Stimulated activated naive CD8-positive, alpha-beta T cell treated with anti-CD3 and anti-CD28 coated beads, Interleukin-15, Interleukin-2, amounts not matched to agents 100 ng/mL and 50 ng/mL, for 24 hours (primary cell): ENCODE measurements around the gene MOB2.
"Not testable (repeated sequence)": the region's sequence is repeated elsewhere in the genome, so short reads cannot be mapped to it uniquely, and the experiment has no call there.

ENCODE experiments used
- H3K27ac Mint-ChIP-seq: one replicate; pipeline ENCODE4 v1.8.0; 2021; ENCODE audit warnings: mild to moderate bottlenecking, mixed read lengths
- H3K27me3 Mint-ChIP-seq: one replicate; pipeline ENCODE4 v1.8.0; 2021; ENCODE audit warnings: mixed read lengths
- H3K36me3 Mint-ChIP-seq: one replicate; pipeline ENCODE4 v1.8.0; 2021; ENCODE audit warnings: low read depth, mixed read lengths
- H3K4me1 Mint-ChIP-seq: one replicate; pipeline ENCODE4 v1.8.0; 2021; ENCODE audit warnings: low read depth, mixed read lengths
- H3K4me3 Mint-ChIP-seq: one replicate; pipeline ENCODE4 v1.8.0; 2021; ENCODE audit warnings: mild to moderate bottlenecking, mixed read lengths
- H3K9me3 Mint-ChIP-seq: one replicate; pipeline ENCODE4 v1.8.0; 2021; ENCODE audit warnings: mixed read lengths

The MOB2 gene

DNA sequence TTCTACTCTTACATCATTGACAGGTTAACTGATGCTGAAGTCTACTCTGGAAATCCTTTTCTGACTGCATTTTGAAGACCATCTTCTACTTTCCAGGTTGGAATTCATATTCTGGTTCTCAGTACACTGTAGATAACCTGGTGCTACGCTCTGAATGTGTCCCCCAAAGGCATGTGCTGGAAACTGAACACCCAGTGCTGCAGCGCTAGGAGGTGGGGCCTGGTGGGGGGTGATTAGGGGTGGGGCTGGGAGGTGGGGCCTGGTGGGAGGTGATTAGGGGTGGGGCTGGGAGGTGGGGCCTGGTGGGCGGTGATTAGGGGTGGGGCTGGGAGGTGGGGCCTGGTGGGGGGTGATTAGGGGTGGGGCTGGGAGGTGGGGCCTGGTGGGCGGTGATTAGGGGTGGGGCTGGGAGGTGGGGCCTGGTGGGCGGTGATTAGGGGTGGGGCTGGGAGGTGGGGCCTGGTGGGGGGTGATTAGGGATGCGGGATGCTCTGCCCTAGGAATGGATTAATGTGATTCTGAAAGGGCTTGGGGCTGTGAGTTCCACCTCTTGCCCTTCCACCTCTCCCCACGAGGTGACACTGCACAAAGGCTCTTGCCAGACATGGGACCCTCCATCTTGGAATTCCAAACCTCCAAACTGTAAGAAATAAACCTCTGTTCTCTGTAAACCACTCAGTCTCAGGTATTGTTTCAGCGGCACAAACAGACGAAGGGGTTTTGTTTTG is 26.1 kb upstream of the MOB2 start:
- H3K36me3 Mint-ChIP-seq, H3K27me3 Mint-ChIP-seq, H3K9me3 Mint-ChIP-seq, H3K4me3 Mint-ChIP-seq, H3K27ac Mint-ChIP-seq: not testable (repeated sequence)
- H3K4me1 Mint-ChIP-seq, result peaks cover 52% of the 10 kb centered on the region

GRCh38 chr11:1511937-1512496 is 25.4 kb upstream of the MOB2 start:
- H3K4me1 Mint-ChIP-seq, result peaks cover 46% of the 10 kb centered on the region

DNA sequence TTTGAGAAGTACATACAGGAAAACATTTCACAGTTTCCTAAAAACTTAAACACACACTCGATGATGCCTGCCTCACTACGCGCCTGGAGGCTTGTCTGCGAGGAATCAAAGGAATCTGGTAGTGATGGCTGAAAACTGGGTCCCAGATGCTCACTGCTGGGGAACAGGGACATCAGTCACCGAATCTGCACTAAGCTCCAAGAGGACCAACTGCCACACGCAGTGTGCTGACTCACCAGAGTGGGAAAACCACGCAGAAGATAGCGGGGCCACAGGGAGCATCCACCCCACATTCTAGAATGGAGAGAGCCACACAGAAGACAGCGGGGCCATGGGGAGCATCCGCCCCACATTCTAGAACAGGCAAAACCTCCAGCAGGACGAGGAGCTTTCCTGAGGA is 24.3 kb upstream of the MOB2 start:
- Mint-ChIP-seq H3K27ac (no peak overlapping the region), H3K36me3 (peaks cover 4% of the 10 kb centered on the region), H3K4me3 (no peak overlapping the region), H3K9me3 (no peaks in the 10 kb centered on the region), H3K4me1 (peaks cover 37% of the 10 kb centered on the region), H3K27me3 (no peaks in the 10 kb centered on the region)

More at GRCh38 chr11:1511937-1512496, 25.4 kb upstream of the MOB2 start:
- no peak overlapping the region for H3K27ac Mint-ChIP-seq
- no peaks in the 10 kb centered on the region for H3K27me3 Mint-ChIP-seq
- no peak overlapping the region for H3K4me3 Mint-ChIP-seq
- H3K9me3 Mint-ChIP-seq, result no peaks in the 10 kb centered on the region
- H3K36me3 Mint-ChIP-seq, result peaks cover 4% of the 10 kb centered on the region

GRCh38 chr11:1510351-1510750 is 23.8 kb upstream of the MOB2 start:
- not testable (repeated sequence) for H3K36me3 Mint-ChIP-seq, H3K4me3 Mint-ChIP-seq, H3K9me3 Mint-ChIP-seq, H3K27me3 Mint-ChIP-seq, H3K27ac Mint-ChIP-seq
- H3K4me1 Mint-ChIP-seq, result peaks cover 31% of the 10 kb centered on the region

GRCh38 chr11:1509626-1510255 is 23.2 kb upstream of the MOB2 start:
- Mint-ChIP-seq H3K4me1 (peaks cover 29% of the 10 kb centered on the region), H3K4me3 (no peak overlapping the region), H3K27me3 (no peaks in the 10 kb centered on the region), H3K27ac (no peak overlapping the region), H3K36me3 (peaks cover 4% of the 10 kb centered on the region), H3K9me3 (no peaks in the 10 kb centered on the region)

DNA sequence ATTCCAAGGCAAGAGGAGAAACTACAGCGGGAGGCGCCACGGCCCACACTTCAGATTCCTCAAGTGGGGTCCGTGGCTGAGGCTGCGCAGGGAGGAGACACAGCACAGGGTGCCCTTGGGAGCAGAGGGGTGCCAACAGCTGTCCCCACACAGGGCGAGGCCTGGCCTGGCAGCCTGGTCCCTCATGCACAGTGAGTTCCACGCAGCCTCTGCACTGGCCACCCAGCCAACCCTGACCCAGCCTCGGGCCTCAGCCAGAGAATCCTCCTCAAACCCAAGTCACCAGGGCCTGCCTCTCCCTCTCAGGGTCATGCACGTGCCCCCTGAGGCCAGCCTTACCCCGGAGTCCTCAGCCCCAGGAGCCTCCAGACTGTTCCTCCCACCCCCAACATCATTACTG is 22.4 kb upstream of the MOB2 start:
- H3K27ac Mint-ChIP-seq, result no peak overlapping the region
- peaks cover 21% of the 10 kb centered on the region for H3K4me1 Mint-ChIP-seq
- H3K27me3 Mint-ChIP-seq, result no peaks in the 10 kb centered on the region
- H3K9me3 Mint-ChIP-seq, result no peaks in the 10 kb centered on the region
- H3K36me3 Mint-ChIP-seq, result peaks cover 4% of the 10 kb centered on the region
- no peak overlapping the region for H3K4me3 Mint-ChIP-seq

- no peaks in the 10 kb centered on the region for H3K9me3 Mint-ChIP-seq
- H3K4me3 Mint-ChIP-seq, result no peak overlapping the region
- no peak overlapping the region for H3K27ac Mint-ChIP-seq
- no peaks in the 10 kb centered on the region for H3K27me3 Mint-ChIP-seq
- H3K4me1 Mint-ChIP-seq, result peaks cover 18% of the 10 kb centered on the region
- H3K36me3 Mint-ChIP-seq, result peaks cover 4% of the 10 kb centered on the region
Observed at GRCh38 chr11:1508491-1508891, 21.9 kb upstream of the MOB2 start.

DNA sequence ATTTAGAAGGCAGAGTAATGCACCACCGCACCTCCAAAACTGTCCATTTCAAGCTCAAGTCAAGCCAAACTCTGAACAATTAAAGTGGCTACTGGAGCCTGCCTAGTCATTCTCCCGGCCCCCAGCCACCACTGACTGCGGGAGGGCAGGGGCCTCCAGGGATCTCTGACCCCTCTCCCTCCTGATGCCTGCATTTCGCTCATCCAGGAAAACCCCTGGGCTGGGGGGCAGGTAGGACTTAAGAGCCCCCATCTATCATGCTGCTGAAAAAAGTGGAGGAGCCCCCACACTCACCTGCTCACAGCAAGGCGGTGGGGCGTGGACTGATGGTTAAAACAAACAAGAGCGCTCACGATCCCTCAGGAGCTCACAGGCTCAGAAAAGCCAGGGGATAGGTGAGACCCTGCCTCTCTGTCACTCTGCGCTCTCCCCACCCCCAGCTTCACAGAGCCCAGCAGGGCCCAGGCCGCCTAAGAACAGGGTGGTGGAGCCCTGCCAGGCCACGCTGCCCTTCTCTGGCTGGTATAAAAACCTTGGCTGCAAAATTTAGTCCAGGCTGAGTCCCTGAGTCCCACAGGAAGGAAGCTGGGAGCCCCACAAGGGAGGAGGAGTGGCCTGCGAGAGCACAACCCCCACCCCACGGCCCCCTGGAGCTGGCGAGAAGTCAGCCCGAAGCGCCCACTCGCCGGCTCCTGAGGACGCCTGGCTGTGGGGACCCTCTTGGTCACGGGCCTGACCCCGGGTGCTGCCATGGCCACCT is 21.0 kb upstream of the MOB2 start:
- no peak overlapping the region for H3K4me3 Mint-ChIP-seq
- H3K36me3 Mint-ChIP-seq, result no peaks in the 10 kb centered on the region
- no peaks in the 10 kb centered on the region for H3K9me3 Mint-ChIP-seq
- H3K4me1 Mint-ChIP-seq, result peaks cover 15% of the 10 kb centered on the region
- no peak overlapping the region for H3K27ac Mint-ChIP-seq
- H3K27me3 Mint-ChIP-seq, result no peaks in the 10 kb centered on the region

- no peaks in the 10 kb centered on the region for H3K27me3 Mint-ChIP-seq
Observed at GRCh38 chr11:1506981-1507380, 20.4 kb upstream of the MOB2 start.

GRCh38 chr11:1505480-1505879 is 18.9 kb upstream of the MOB2 start:
- Mint-ChIP-seq H3K4me3 (no peak overlapping the region), H3K27ac (no peak overlapping the region), H3K4me1 (peaks cover 7% of the 10 kb centered on the region), H3K27me3 (no peaks in the 10 kb centered on the region), H3K36me3 (peaks cover 5% of the 10 kb centered on the region), H3K9me3 (no peaks in the 10 kb centered on the region)

More at GRCh38 chr11:1506981-1507380, 20.4 kb upstream of the MOB2 start:
- H3K9me3 Mint-ChIP-seq, result no peaks in the 10 kb centered on the region
- H3K4me3 Mint-ChIP-seq, result no peak overlapping the region
- no peak overlapping the region for H3K27ac Mint-ChIP-seq
- no peaks in the 10 kb centered on the region for H3K36me3 Mint-ChIP-seq
- H3K4me1 Mint-ChIP-seq, result peaks cover 14% of the 10 kb centered on the region

GRCh38 chr11:1504581-1505290 is 18.2 kb upstream of the MOB2 start:
- Mint-ChIP-seq H3K36me3 (peaks cover 9% of the 10 kb centered on the region), H3K4me3 (no peak overlapping the region), H3K4me1 (peaks cover 6% of the 10 kb centered on the region), H3K9me3 (no peaks in the 10 kb centered on the region), H3K27me3 (no peaks in the 10 kb centered on the region), H3K27ac (no peak overlapping the region)

- Mint-ChIP-seq H3K27me3 (no peaks in the 10 kb centered on the region), H3K4me3 (no peak overlapping the region), H3K9me3 (peaks cover under 1% of the 10 kb centered on the region), H3K4me1 (peaks cover 1% of the 10 kb centered on the region), H3K36me3 (peaks cover 10% of the 10 kb centered on the region), H3K27ac (no peak overlapping the region)
Observed at GRCh38 chr11:1504138-1504537, 17.6 kb upstream of the MOB2 start.

DNA sequence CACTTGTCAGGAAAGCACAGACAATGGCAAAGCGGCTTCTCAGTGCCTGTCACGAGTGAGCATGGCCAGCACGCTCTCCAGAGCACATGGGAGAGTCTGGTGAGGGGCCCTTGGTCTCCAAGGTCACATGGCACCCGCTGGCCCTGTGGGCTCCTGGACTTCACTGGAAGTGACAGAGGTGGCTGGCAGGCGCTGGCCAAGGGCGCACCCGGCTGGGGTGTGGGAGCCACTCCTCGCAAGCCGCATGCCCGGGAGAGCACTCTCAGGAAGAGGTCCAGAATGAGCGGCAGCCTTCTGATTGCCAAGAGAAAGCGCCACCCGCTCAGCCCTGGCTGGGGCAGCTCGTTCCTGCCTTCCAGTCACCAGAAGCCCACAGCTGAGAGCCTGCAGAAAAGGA is 17.1 kb upstream of the MOB2 start:
- Mint-ChIP-seq H3K4me3 (no peak overlapping the region), H3K36me3 (peaks cover 15% of the 10 kb centered on the region), H3K27me3 (no peaks in the 10 kb centered on the region), H3K9me3 (peaks cover 4% of the 10 kb centered on the region), H3K27ac (no peak overlapping the region), H3K4me1 (peaks cover 5% of the 10 kb centered on the region)

GRCh38 chr11:1502954-1503707 is 16.6 kb upstream of the MOB2 start:
- no peaks in the 10 kb centered on the region for H3K27me3 Mint-ChIP-seq
- H3K27ac Mint-ChIP-seq, result no peak overlapping the region
- H3K4me1 Mint-ChIP-seq, result peaks cover 11% of the 10 kb centered on the region

More at GRCh38 chr11:1502954-1503707, 16.6 kb upstream of the MOB2 start:
- peaks cover 4% of the 10 kb centered on the region for H3K9me3 Mint-ChIP-seq
- H3K36me3 Mint-ChIP-seq, result peaks cover 15% of the 10 kb centered on the region
- H3K4me3 Mint-ChIP-seq, result no peak overlapping the region
